Hepatocyte (in vitro differentiated cells): Measurements from ENCODE around the gene STK32A.

Experiments used
- EZH2 ChIP-seq: fragments of 200-600 bp; sonication (generic); IDR thresholded peaks from 2 replicates; pipeline ENCODE4 v1.6.1; 2016; ENCODE audit warnings: antibody characterized with exemption, mild to moderate bottlenecking, borderline replicate concordance
- EZH2phosphoT487 ChIP-seq: fragments of 200-600 bp; sonication (generic); IDR thresholded peaks from one replicate; pipeline ENCODE4 v1.6.1; 2018; ENCODE audit warnings: antibody characterized with exemption, mild to moderate bottlenecking, low read depth, moderate library complexity; ENCODE audit not compliant: unreplicated experiment, severe bottlenecking
- TF ChIP-seq, protein P1 (sequence below): fragments of 200-600 bp; sonication (generic); IDR thresholded peaks from 2 replicates; pipeline ENCODE4 v1.5.1; 2016; ENCODE audit warnings: antibody characterized with exemption, mild to moderate bottlenecking; ENCODE audit not compliant: poor library complexity

DNA sequence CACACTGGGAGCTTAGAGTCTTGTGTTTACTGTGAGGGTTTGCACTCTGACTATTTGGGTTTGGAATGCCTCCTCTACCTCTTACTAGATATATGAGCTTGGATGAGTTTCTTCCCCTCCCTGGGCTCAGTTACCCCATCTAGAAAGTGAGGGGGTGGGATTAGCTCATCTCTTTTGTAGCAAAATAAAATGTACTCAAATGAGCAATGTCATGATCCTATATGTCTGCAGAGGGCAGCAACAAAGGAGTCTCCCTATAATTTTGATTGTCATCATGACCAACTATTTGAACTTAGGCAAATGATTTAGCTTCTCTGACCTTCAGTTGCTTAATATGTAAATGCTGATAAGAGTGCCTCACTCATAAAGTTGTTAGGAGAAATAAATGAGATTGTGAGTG is 166.1 kb downstream of the STK32A start:
- TF ChIP-seq, protein P1, sequence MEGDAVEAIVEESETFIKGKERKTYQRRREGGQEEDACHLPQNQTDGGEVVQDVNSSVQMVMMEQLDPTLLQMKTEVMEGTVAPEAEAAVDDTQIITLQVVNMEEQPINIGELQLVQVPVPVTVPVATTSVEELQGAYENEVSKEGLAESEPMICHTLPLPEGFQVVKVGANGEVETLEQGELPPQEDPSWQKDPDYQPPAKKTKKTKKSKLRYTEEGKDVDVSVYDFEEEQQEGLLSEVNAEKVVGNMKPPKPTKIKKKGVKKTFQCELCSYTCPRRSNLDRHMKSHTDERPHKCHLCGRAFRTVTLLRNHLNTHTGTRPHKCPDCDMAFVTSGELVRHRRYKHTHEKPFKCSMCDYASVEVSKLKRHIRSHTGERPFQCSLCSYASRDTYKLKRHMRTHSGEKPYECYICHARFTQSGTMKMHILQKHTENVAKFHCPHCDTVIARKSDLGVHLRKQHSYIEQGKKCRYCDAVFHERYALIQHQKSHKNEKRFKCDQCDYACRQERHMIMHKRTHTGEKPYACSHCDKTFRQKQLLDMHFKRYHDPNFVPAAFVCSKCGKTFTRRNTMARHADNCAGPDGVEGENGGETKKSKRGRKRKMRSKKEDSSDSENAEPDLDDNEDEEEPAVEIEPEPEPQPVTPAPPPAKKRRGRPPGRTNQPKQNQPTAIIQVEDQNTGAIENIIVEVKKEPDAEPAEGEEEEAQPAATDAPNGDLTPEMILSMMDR, result no peak
- TF ChIP-seq EZH2, result no peak
- no peak for TF ChIP-seq EZH2phosphoT487
